AG08395 (cell line): Measurements from ENCODE around the gene CRHR2.
A peak's percentile ranks its signal among the peaks of the same experiment; 100 is the strongest.
"Not testable (repeated sequence)": the region's sequence is repeated elsewhere in the genome, so short reads cannot be mapped to it uniquely, and the experiment has no call there.

Source experiments
- DNase-seq: peaks from one replicate; pipeline ENCODE4 v3.0.0; 2012; ENCODE audit warnings: mixed read lengths, low spot score

Gene CRHR2

DNA sequence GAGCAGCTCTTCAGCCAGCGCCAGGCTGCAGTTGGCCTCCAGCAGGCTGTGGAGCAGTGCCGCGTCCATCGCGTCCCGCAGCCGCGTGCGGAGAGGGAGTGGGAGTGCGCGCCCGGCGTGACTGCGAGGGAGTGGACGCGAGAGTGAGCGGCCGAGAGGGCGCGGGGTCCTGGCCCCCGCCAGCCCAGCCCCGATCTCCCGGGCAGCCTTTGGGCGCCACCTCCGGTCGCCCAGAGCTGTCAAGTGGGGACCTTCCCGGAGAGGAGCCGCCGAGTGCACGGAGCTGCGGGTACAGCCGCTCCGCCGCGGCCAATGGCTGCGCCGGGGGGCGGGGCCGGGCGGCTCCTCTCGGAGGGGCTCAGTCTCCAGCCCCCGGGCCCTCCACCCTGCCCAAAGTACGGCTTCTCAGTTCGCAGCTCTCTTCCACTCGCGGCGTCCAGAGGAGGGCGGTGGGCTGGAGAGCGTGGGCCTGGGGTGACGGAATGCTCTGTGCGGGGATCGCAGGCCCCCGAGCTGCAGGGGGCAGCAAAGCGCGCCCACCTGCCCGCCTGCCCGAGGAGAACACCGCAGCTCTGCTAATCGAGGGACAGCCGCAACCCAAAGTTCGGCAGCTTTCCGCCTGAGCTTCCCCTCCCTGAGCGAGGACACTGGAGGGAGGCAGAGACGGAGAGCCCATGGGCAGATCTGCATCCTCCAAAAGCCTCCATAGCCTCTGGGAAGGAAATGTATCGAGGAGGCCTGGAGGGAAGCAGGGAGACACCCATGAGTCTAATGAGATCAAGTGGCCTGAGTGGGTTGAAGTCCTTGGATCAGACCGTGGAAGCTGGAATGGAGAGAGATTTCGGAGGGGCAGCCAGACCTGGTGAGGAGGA lies at the start of gene CRHR2:
Gene CRHR2 (minus strand): TSS at position 245 of the 872 bp plus-strand sequence. CDS start 176 bp downstream, at position 69.
- DNase-seq = no peak

DNA sequence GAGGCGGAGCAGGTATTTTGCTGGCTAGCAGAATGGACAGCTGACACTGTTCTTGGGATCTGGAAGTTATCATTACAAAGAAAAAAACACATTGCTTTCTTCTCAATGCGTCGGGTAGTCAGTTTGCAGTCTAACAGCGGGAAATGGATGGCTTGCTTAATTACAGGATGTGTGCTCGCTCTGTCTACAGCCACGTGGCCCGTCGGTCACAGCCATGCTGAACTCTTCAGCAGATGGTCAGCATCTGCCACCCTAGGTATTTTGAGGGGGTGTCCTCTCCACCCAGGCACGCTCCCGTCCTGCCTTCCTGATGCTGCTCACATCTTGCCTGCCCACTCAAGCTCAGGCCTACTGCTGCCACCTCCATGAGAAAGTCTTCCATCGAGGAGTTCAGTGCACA lies 49.3 kb upstream of the CRHR2 start:
- DNase-seq = peak; percentile 29

DNA sequence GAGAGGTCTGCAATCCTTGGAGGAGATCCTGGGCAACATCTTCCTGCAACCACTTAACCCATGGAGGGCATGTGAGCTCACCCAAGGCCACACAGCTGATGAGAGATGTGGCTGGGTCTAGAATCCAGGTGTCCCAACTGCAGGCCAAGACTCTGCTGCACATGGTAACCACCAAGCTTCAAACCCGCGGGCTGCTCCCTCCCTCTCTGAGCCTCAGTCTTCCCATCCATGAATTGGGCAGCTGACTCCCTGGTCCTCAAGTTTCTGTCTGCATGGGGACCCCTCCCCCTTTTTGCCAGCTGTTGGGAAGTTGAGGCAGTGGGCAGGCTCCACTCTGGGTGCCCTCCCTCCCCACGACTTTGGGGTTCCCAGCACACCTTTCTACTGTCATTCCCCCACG lies 48.7 kb upstream of the CRHR2 start:
- DNase-seq = no peak

DNA sequence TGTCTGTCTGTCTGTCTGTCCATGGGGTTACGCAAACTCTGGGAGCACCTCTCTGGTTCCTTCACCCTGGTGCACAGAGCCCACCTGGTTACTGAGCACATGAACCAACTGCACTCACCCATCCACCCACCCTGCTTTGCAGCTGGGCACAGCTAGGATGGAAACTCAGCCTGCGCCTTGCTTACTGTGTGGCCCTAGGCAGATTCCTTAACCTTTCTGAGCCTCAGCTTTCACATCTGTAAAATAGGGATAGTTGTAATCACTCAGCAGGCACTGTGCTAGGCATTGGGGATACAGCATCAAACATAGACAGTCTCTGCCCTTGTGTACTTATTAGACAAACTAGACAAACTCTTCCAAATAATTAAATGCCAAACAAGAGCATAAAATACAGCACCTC lies 47.8 kb upstream of the CRHR2 start:
- no peak for DNase-seq

DNA sequence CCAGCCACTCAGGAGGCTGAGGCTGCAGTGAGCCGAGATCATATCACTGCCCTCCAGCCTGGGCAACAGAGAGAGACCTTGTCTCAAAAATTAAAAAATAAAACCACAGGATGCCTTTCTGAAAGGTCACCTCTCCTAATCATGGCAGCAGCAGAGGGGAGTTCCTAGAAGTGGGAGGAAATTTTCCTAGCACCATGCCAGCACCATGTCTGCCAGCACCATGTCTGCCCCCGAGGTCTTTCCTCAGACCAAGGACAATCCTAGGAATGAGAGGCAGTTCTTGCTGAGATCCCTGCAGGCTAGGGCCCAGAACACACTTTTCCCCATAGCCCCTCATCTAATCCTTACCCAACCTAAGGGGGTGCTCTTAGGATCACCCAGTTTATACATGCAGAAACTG lies 47.4 kb upstream of the CRHR2 start:
- no peak for DNase-seq

DNA sequence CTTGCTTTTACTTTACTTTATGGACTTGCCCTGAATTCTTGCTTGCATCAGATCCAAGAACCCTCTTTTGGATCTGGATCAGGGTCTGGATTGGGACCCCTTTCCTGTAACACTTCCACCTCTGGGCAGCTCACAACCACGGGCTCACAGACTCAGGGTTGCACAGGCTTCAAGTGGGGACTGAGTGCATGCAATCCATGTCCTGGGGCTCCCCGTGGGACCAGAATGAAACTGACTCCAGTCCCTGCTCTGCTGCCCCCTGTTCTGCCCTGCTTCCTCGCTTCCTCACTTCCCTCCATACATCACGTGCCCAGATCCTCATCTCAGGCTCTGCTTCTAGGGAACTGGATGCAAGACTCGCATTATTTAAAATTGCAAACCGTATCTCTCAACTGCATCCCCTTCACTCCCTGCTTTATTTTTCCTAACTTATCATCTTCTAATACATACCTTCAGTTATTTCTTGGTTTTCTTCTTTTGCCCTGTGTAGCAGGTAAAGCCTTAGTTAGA lies 46.4 kb upstream of the CRHR2 start:
- DNase-seq = no peak

DNA sequence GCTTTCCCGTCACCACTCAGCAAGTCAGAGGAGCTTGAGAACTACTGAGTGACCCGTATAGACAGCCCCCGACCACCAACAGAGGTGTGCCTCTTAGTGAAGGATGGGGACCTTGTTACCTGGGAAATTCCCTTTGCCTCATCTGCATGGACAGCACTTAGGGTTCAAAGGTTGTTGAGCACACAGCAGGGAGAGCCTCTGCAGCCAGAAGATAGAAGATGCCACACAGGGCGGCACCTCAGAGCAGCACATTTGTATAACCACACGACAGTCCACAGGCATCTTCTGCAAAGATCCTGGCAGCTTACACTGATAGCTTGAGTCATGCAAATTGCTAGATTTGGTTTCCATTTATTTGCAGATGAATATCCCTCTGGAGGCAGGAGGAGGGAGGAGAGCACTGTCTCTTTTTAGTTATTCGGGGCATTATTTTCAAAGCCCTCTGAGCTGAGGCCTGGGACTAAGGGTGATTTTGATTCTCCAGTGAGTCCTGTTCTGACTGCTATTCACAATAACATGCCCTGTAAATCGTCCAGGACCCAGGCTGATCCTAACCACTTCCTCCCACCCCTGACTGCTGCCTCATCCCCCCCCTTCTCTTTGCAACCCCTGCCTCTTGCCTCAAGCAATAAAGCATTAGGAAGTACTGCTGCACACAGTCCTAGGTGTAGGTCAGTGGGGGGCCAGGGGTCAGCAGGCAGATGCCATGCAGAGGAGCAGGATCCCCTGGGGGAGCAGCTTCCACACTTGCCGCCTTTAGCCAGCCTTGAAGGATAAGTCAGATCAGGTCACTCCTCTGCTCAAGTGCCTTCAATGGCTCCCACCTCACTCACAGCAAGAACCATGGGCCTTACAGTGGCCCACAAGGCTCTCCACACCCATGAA lies 45.0 kb upstream of the CRHR2 start:
- DNase-seq = peak; percentile 69

DNA sequence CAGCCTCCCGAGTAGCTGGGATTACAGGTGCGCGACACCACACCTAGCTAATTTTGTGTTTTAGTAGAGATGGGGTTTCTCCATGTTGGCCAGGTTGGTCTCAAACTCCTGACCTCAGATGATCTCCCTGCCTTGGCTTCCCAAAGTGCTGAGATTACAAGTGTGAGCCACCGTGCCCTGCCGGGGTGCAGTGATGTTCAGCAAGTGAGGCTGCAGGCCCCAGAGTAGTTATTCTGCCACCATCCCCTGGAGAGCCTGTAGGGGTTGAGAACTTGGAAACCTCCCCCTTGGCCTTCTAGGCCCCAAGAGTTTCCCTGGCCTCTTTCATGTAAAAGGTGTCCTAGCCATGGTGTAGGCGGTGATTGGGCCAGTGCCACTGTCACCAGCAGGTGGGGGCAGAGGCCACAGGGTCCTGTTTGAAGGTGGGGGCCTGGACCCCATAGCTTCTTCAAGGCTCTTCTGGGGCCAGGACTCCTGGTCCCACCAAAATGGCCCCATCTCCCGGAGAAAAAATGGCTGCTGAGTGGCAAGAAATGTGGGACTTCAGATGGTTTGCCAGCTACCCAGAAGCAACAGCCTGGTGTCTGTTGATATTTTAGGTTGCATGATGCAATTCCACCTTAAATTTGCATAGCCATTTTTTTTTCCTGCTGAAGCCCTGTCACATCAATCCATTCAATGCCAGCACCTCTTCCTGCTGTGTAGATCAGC lies 44.2 kb upstream of the CRHR2 start:
- DNase-seq = no peak

DNA sequence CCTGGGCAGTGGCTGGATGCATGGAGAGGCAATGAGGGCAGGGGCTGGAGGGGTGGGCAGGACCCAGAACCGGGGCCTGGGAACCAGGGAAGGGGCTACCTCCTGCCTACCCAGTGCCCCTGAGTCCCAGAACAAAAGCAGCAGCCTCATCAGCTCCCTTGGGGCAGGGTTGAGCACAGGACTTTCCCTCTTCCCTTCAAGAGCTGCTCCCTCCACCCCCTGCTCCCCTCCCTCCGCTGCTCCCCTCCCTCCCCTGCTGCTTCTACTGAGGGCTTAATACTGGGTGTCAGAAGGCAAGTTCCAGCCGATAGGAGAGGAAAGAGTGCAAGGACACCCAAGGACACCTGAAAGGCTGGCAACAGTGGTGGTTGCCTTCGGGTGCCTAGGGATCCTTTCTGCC lies 41.5 kb upstream of the CRHR2 start:
- no peak for DNase-seq

DNA sequence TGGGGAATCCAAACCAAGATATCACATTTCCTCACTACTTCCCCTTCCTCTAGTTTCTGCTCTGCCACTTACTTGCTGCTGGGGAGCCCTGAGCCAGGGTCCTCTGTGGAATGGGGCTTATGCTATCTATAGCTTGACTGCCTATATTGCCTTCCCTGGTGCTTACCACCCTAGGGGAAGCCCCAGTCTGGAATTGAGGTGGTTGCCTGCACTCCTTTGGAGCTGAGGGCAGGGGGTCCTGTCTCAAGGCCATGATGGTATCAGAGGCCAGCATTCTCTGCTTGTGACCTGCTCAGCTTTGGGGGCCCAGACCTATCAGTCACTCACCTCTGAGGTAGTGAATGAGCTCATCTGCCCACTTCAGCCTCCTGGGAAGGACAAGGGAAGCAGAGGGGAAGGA lies 40.4 kb upstream of the CRHR2 start:
- DNase-seq = no peak

DNA sequence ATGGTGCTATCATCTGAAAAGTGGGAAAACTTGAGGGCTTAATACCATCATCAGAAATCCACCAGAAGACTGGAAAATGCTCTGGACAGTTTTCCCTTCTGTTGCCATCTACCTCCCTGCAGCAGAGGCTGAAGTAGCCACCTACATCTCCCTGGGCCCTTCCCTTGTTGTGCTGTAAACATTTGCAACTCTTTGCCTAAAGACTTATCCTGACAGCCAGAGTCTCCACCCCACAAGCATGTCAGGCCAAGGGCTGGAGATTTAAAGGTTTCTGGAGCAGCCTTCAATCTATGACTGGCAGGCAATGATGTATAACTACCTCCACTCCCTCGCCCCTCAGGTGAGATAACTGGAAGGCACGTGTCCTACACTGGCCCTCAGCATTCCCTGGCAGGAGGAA lies 39.9 kb upstream of the CRHR2 start:
- DNase-seq = no peak

DNA sequence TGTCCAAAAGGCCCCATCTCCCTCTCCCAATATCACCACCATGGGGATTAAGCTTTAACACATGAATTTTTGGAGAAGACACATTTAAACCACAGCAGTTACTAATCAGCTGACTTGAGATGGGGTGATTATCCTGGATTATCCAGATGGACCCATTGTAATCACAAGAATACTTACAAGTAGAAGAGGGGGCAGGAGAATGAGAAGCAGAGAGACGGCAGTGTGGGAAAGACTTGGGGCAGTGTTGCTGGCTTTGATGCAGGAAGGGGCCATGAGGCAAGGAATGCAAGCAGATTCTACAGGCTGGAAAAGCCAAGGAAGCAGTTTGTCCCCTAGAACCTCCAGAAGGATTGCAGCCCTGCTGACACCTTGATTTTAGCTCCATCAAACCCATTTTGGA lies 39.0 kb upstream of the CRHR2 start:
- no peak for DNase-seq

DNA sequence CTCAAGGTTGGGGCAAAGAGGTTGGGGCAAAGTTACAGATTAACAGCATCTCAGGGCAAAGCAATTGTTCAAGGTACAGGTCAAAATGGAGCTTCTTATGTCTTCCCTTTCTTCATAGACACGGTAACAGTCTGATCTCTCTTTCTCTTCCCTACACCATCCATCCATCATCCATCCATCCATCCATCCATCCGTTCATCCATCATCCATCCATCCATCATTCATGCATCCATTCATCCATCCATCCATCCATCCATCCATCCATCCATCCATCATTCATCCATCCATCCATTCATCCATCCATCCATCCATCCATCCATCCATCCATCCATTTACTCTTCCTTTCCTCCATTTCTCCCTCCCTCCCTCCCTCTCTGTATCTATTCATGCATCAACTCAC lies 37.2 kb upstream of the CRHR2 start:
- DNase-seq = not testable (repeated sequence)

DNA sequence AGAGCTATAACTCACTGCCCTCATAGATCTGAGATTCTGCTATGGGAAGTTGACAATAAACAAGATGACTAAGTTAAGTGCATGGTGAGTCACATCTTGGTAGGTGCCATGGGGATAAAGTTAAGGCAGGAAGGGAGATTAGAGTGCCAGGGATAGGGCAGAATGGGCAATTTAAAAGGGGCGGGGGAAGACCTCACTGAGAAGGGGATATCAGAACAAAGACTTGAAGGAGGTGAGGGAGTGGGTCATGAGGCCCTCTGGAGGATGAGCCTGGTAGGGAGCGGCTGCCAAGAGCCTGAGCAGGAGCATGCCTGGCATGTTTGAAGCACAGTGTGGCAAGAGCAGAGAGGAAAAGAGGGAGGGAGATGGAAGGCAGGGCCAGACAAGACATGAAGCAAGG lies 34.9 kb upstream of the CRHR2 start:
- peak; percentile 27 for DNase-seq

DNA sequence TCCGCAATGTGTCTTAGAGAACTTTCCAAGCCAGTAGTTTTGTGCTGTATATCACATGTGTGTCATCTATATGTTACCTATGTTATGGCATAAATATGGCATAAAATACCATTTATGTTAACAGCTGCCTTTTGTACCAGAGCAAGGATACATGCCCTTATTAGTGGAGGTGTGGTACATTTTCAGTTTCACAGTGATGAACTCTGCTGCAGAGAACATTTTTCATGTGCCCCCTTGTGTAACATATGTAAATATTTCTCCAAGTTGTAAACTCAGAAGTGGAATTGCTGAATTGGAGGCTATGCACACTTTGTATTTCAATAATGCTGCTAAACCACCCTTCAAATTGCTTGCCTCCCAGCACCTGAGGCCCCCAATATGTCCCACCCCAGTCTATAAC lies 31.9 kb upstream of the CRHR2 start:
- DNase-seq = no peak

DNA sequence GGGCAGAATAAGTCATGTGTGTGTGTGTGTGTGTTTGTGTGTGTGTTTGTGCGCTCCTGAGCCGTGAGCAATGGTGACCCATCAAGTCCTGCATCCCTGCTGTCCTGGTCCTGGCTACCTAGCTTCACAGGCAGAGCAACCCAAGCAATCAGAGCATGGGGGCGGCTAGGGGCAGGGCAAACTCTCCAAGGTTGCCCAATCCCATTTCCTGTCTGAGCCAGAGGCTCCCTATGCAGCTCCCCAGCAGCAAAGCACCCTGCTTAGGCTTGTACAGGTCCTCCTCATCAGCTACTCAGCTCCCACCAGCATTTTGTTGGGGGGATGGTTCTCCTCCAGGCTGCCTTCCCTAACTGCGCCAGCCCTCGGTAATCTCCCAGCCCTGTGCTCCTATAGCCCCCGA lies 31.1 kb upstream of the CRHR2 start:
- no peak for DNase-seq

DNA sequence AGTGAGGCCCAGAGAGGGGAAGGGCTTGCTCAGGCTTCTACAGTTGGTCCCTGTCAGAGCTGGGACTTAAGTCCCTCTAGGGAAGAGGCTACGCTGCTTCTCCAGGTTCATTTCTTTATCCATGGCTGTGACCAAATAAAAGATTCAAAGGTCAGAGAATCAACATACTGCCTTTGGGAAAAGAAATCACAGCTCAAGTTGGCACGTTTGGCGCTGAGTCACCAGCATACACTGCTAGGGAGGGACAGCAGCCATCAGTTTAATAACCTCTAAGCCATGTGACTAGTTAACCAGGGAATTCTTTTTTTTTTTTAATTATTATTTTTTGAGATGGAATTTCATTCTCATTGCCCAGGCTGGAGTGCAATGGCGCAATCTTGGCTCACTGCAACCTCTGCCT lies 28.4 kb upstream of the CRHR2 start:
- DNase-seq = no peak

DNA sequence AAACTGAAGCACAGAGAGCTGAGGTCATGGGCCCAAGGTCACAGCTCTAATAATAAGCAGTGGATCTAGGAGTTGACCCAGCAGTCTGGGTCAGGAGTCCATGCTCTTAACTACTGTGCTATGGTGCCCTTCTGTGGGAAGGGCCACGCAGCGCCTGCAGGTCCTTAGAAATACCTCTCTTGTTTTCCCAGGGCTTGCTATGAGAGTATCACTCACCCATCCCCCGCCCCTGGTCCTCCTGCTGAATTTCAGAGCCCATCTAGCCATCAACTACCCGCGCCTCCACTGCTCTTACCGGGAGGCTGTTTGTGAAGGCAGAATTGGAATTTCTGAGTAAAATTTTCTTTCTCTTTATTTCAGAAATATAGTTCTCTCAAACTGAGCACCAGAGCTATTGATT lies 27.3 kb upstream of the CRHR2 start:
- DNase-seq = no peak

DNA sequence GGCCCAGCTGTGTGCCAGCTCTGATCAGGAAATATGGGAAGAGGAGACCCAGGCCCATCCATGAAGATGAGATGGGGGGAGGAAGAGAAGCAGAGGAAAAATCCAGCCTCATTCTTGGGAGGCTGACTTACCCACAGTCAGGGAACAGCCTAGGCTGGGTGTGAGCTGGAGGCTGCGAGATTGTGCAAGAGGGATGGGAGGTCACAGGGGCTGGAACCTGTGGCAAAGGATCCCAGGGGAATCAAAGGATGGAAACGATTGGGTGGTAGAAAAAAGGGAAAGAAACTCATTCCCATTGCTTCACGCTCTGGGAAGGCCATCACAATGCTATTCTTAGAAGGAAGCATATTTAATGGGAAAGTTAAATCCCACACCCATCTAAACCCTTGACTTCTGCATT lies 26.7 kb upstream of the CRHR2 start:
- DNase-seq = peak; percentile 48

DNA sequence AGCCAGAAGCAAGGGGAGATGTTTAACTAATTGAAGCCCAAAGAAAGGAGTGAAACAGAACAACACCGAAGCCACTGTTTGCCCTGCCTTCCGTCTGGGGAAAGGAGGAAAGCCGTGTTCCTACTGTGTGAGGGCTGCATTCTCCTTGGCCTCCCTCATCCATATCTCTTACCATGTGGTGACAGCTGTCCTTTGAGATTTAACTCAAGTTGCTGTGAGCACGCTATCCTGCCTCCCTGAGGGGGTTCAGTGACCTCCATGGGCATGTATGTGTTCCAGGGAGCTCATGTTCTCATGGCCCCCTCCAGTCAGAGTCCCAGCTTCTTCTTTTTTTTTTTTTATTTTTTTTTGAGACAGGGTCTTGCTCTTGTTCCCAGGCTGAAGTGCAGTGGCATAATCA lies 26.2 kb upstream of the CRHR2 start:
- DNase-seq = no peak

DNA sequence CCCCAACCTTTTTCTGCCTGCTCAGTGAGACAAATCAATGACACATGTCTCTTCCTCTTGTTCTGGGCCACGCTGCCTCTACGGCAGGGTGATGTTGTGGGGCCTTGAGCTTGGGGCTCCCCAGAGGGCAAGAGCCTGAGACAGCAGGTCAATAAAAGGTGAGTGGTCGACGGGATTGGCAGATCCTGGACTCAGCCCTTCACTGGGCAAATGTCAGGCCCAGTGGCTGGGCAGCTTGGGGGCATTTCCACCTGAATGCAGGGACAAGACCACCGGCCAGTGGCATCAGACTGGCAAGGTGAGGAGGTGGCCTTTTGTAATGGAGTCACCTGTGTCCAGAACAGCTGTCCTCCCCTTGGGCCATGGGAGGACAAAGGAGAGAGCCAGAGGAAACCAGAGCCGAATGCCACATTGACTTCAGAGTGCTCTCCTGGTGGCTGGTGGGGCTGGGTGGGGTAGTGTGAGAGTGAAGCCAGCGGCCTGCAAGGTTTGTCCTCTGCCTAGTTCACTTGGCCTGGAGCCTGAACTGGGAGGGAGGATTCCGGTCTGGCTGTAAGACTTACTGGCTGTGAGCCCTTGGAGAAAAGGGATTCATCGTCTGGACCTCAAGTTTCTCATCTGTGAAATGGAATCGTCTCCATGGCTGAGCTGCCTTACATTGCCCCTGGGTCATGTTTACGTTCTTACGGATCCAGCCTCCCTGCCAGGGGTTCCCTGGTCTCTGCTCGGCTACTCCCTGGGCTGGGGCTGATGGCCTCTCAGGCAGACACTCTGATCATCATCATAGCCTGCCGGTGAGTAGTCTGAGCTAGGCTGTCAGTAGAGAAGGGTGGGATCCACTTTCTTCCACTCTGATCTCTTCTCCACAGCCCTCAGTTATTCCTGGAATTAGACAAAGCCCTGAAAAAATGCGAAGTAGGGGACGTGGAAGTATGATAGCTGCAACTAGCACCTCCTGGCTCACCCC lies 25.4 kb upstream of the CRHR2 start:
- no peak for DNase-seq
